WTC11 (cell line): ENCODE data around the gene RSPH3. TPM values are rescaled to one million over a fixed set of nuclear protein-coding genes. Genes with fewer than 3 reads are reported as not detected.

ENCODE experiments used
- ATAC-seq: fragments of 200-7000 bp; cut with Tn5 transposase; 2 replicates; pipeline ENCODE4 v1.10.0; 2021; ENCODE audit warnings: mild to moderate bottlenecking, moderate library complexity
- CTCF ChIA-PET: fragments of 300-600 bp; sonication (Branson Sonifier 250); formaldehyde crosslinking; loops from one replicate; lab custom pipeline; 2021; ENCODE audit warnings: antibody characterized with exemption; lab: Charles Lee
- POLR2A ChIA-PET: fragments of 350-600 bp; sonication (Branson Sonifier 250); formaldehyde crosslinking; loops from one replicate; lab custom pipeline; 2021; ENCODE audit warnings: antibody characterized with exemption; lab: Charles Lee
- DNase-seq: peaks from one replicate; pipeline ENCODE4 v3.0.0; 2021; ENCODE audit warnings: low spot score
- H3K27ac Mint-ChIP-seq: 2 replicates; pipeline ENCODE4 v1.8.0; 2021; ENCODE audit warnings: mixed read lengths
- H3K27me3 Mint-ChIP-seq: 2 replicates; pipeline ENCODE4 v1.8.0; 2021; ENCODE audit warnings: low read depth, mild to moderate bottlenecking, moderate library complexity, mixed read lengths
- H3K36me3 Mint-ChIP-seq: 2 replicates; pipeline ENCODE4 v1.8.0; 2021; ENCODE audit warnings: mixed read lengths
- H3K4me1 Mint-ChIP-seq: 2 replicates; pipeline ENCODE4 v1.8.0; 2022; ENCODE audit warnings: mixed read lengths
- H3K4me3 Mint-ChIP-seq: 2 replicates; pipeline ENCODE4 v1.8.0; 2021; ENCODE audit warnings: mild to moderate bottlenecking, moderate library complexity, mixed read lengths
- H3K9me3 Mint-ChIP-seq: 2 replicates; pipeline ENCODE4 v1.8.0; 2021; ENCODE audit warnings: mixed read lengths
- ATF6 ChIP-seq: sonication (generic); formaldehyde crosslinking; IDR thresholded peaks from 2 replicates; pipeline ENCODE4 v1.8.1; 2023; ENCODE audit warnings: mild to moderate bottlenecking, missing genetic modification reagents
- CREM ChIP-seq: sonication (generic); formaldehyde crosslinking; IDR thresholded peaks from 2 replicates; pipeline ENCODE4 v1.8.1; 2022; ENCODE audit warnings: mild to moderate bottlenecking, missing genetic modification reagents, moderate library complexity
- E2F1 ChIP-seq: sonication (generic); formaldehyde crosslinking; IDR thresholded peaks from 2 replicates; pipeline ENCODE4 v1.8.0; 2022; ENCODE audit warnings: mild to moderate bottlenecking, missing genetic modification reagents
- E2F4 ChIP-seq: sonication (generic); formaldehyde crosslinking; IDR thresholded peaks from 2 replicates; pipeline ENCODE4 v1.8.1; 2022; ENCODE audit warnings: low read depth, mild to moderate bottlenecking, moderate library complexity, missing genetic modification reagents, borderline replicate concordance
- FOXJ3 ChIP-seq: sonication (generic); formaldehyde crosslinking; IDR thresholded peaks from 2 replicates; pipeline ENCODE4 v1.9.0; 2021; ENCODE audit warnings: missing genetic modification reagents, mild to moderate bottlenecking, borderline replicate concordance
- JAZF1 ChIP-seq: fragments of 250-450 bp; sonication (Bioruptor Pico); IDR thresholded peaks from 2 replicates; pipeline ENCODE4 v1.9.0; 2021; ENCODE audit warnings: moderate library complexity, mild to moderate bottlenecking, inconsistent platforms
- MLX ChIP-seq: sonication (generic); formaldehyde crosslinking; IDR thresholded peaks from 2 replicates; pipeline ENCODE4 v1.8.1; 2023; ENCODE audit warnings: mild to moderate bottlenecking, missing genetic modification reagents, moderate library complexity
- NFE2L1 ChIP-seq: sonication (generic); formaldehyde crosslinking; IDR thresholded peaks from 2 replicates; pipeline ENCODE4 v1.8.1; 2023; ENCODE audit warnings: missing genetic modification reagents
- PRDM15 ChIP-seq: sonication (generic); formaldehyde crosslinking; IDR thresholded peaks from 2 replicates; pipeline ENCODE4 v1.8.0; 2022; ENCODE audit warnings: missing genetic modification reagents
- STAT6 ChIP-seq: sonication (generic); formaldehyde crosslinking; conservative IDR thresholded peaks from 2 replicates; pipeline ENCODE4 v1.8.1; 2023; ENCODE audit warnings: mild to moderate bottlenecking, low read depth, missing genetic modification reagents, moderate library complexity
- TCF7 ChIP-seq: sonication (generic); formaldehyde crosslinking; IDR thresholded peaks from 2 replicates; pipeline ENCODE4 v1.8.0; 2022; ENCODE audit warnings: mild to moderate bottlenecking, low read depth, missing genetic modification reagents, moderate library complexity
- USF1 ChIP-seq: sonication (generic); formaldehyde crosslinking; IDR thresholded peaks from 2 replicates; pipeline ENCODE4 v1.8.0; 2022; ENCODE audit warnings: mild to moderate bottlenecking, missing genetic modification reagents
- ZBTB21 ChIP-seq: sonication (generic); formaldehyde crosslinking; IDR thresholded peaks from 2 replicates; pipeline ENCODE4 v1.8.1; 2023; ENCODE audit warnings: mild to moderate bottlenecking, missing genetic modification reagents, borderline replicate concordance
- ZMAT4 ChIP-seq: fragments of 250-450 bp; sonication (Bioruptor Pico); IDR thresholded peaks from 2 replicates; pipeline ENCODE4 v1.9.0; 2021; ENCODE audit warnings: mild to moderate bottlenecking
- ZNF219 ChIP-seq: sonication (generic); formaldehyde crosslinking; IDR thresholded peaks from 2 replicates; pipeline ENCODE4 v1.8.0; 2023; ENCODE audit warnings: missing genetic modification reagents, mild to moderate bottlenecking, borderline replicate concordance
- ZNF317 ChIP-seq: sonication (generic); formaldehyde crosslinking; IDR thresholded peaks from 2 replicates; pipeline ENCODE4 v1.8.1; 2023; ENCODE audit warnings: low read depth, mild to moderate bottlenecking, moderate library complexity, missing genetic modification reagents, borderline replicate concordance
- total RNA-seq: library from RNA; stranded (reverse); gene quantifications from 3 replicates; pipeline ENCODE4 v1.2.3, GENCODE V29; 2021

Gene RSPH3
- total RNA-seq, 1 experiment from 2014 or later, result 3.2 TPM

GRCh38 chr6:159020011-159020410 lies 20.0 kb upstream of the RSPH3 start:
- no peak overlapping the region for H3K4me3 Mint-ChIP-seq
- H3K27ac Mint-ChIP-seq, result no peak overlapping the region
- peaks cover 4% of the 10 kb centered on the region; the same call in 1 of the 2 replicates for H3K27me3 Mint-ChIP-seq
- CTCF ChIA-PET, result interaction anchor here (1.1 to 1.6 kb wide), 2 partner anchors 90 to 114 kb away, joined by 3 to 4 read pairs; no protein-coding TSS in a partner anchor
- POLR2A ChIA-PET, result no interaction called here
- no peaks in the 10 kb centered on the region for H3K4me1 Mint-ChIP-seq
- ATAC-seq (no peak), DNase-seq (no peak)
- TF ChIP-seq ZMAT4 (no peak), ZNF219 (no peak), NFE2L1 (CRISPR knock-in tag) (no peak), USF1 (CRISPR knock-in tag) (no peak), STAT6 (CRISPR knock-in tag) (no peak), TCF7 (no peak), ATF6 (CRISPR knock-in tag) (no peak), MLX (CRISPR knock-in tag) (no peak), PRDM15 (CRISPR knock-in tag) (no peak), E2F4 (CRISPR knock-in tag) (no peak), JAZF1 (no peak), ZNF317 (CRISPR knock-in tag) (no peak), FOXJ3 (CRISPR knock-in tag) (no peak), ZBTB21 (no peak), E2F1 (no peak), CREM (CRISPR knock-in tag) (no peak)
- TF ChIP-seq, all 79 proteins: peak for 0
- Mint-ChIP-seq H3K9me3 (peaks cover 32% of the 10 kb centered on the region), H3K36me3 (peaks cover 10% of the 10 kb centered on the region)
